Measurements from ENCODE around the gene DNAJC17.

Gene DNAJC17

GRCh38 chr15:40843261-40843884, 36.1 kb upstream of the DNAJC17 start:
- Mint-ChIP-seq H3K27ac (no peak overlapping the region), H3K4me3 (peak overlapping the region; percentile 81), H3K36me3 (peaks cover 12% of the 10 kb centered on the region), H3K4me1 (peaks cover 18% of the 10 kb centered on the region), H3K9me3 (no peaks in the 10 kb centered on the region)
- ATAC-seq (no peak), DNase-seq (ENCODE audit: low spot score in 2 of 2) (no peak)

DNA sequence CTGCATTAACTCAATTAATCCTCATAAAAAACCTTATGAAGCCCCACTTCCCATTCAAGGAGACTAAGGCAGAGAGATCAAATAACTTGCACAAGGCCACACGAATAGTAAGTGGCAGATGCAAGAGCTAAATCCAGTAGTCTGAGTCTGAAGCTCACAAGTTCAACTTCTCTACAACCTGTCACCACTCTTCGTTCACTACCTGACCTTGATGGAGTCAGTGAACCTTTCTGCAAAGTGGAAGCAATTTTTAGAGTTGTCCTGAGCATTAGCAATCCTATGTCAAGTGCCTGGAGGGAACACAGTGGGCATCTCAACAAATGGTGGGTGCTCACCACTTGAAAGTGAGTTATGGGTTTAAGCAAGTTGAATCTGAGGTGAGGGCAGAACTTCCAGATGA, 34.5 kb upstream of the DNAJC17 start:
- H3K27ac Mint-ChIP-seq: no peak overlapping the region
- ATAC-seq: no peak
- H3K4me3 Mint-ChIP-seq: no peak overlapping the region
- peaks cover 6% of the 10 kb centered on the region for H3K4me1 Mint-ChIP-seq
- H3K36me3 Mint-ChIP-seq: peaks cover 6% of the 10 kb centered on the region
- DNase-seq (ENCODE audit: low spot score in 2 of 2): no peak
- H3K9me3 Mint-ChIP-seq: no peaks in the 10 kb centered on the region

DNA sequence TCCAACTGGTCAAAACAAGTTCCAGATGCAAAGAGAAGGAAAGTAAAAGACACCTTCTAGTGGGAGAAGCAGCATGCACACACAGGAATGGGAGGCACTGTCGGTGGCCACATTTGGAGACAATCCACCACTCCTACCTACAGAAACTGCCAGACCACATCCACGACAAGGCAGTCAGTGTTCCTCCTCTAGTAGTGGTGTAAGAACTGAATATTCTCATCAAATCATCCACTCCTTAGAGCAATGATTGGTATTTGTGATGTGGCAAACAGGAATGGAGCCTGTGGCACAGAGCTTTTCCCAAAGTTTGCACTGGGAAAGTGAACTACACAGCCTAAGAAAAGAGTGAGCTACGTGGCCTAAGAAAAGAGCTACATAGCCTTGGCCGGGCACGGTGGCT, 31.5 kb upstream of the DNAJC17 start:
- Mint-ChIP-seq H3K36me3 (no peaks in the 10 kb centered on the region), H3K27ac (no peak overlapping the region), H3K9me3 (no peaks in the 10 kb centered on the region), H3K4me3 (no peak overlapping the region), H3K4me1 (no peaks in the 10 kb centered on the region)
- DNase-seq (ENCODE audit: low spot score in 2 of 2): no peak
- ATAC-seq: no peak

DNA sequence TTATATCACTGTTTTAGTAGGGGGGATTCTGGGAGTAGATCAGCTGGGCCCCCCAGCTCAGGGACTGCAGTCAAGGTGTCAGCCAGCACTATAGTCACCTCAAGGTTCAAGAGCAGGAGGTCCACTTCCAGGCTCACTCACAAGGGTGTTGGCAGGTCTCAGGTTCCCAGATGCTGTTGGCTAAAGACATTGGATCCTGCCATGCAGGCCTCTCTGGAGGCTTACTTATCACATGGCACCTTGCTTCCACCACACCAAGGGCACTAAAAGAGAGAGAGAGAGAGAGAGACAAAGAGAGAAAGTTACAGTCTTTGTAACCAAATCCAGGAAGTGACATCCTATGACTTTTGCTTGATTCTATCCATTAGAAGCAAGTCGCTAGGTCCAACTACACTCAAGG, 28.7 kb upstream of the DNAJC17 start:
- no peaks in the 10 kb centered on the region for H3K36me3 Mint-ChIP-seq
- H3K27ac Mint-ChIP-seq: no peak overlapping the region
- no peaks in the 10 kb centered on the region for H3K4me1 Mint-ChIP-seq
- DNase-seq (ENCODE audit: low spot score in 2 of 2) (no peak), ATAC-seq (no peak)
- no peak overlapping the region for H3K4me3 Mint-ChIP-seq
- no peaks in the 10 kb centered on the region for H3K9me3 Mint-ChIP-seq

- no peak overlapping the region for H3K4me3 Mint-ChIP-seq
- H3K36me3 Mint-ChIP-seq: no peaks in the 10 kb centered on the region
- DNase-seq (ENCODE audit: low spot score in 2 of 2) (no peak), ATAC-seq (no peak)
- H3K27ac Mint-ChIP-seq: no peak overlapping the region
- H3K9me3 Mint-ChIP-seq: no peaks in the 10 kb centered on the region
- no peaks in the 10 kb centered on the region for H3K4me1 Mint-ChIP-seq
Observed at GRCh38 chr15:40832903-40833302, 25.6 kb upstream of the DNAJC17 start.

DNA sequence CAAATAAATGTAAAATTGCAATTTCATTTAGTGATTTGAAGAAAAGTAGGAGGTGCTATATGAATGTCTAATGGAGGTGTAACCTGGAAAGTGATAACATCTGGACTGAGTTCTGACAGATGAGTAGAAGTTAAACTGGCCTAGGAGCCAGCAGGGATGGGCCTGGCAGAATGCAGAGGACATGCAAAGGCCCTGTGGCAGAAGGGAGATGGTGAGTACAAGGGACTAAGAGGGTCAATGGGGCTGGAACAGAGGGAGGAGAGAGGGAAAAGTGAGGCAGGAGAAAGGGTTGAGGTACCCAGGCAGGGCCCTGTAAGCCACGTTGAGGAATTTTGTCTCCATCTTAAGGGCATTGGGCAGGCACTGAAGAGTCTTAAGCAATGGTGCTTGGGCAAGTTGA, 24.6 kb upstream of the DNAJC17 start:
- Mint-ChIP-seq H3K9me3 (no peaks in the 10 kb centered on the region), H3K27ac (no peak overlapping the region)

GRCh38 chr15:40830884-40831283, 23.6 kb upstream of the DNAJC17 start:
- H3K9me3 Mint-ChIP-seq: no peaks in the 10 kb centered on the region
- H3K4me1 Mint-ChIP-seq: no peaks in the 10 kb centered on the region
- no peak for DNase-seq (ENCODE audit: low spot score in 2 of 2)
- ATAC-seq: no peak
- no peak overlapping the region for H3K4me3 Mint-ChIP-seq
- no peak overlapping the region for H3K27ac Mint-ChIP-seq
- H3K36me3 Mint-ChIP-seq: no peaks in the 10 kb centered on the region

More for the DNA sequence above, 24.6 kb upstream of the DNAJC17 start:
- no peak for DNase-seq (ENCODE audit: low spot score in 2 of 2)
- no peaks in the 10 kb centered on the region for H3K36me3 Mint-ChIP-seq
- no peak for ATAC-seq
- H3K4me1 Mint-ChIP-seq: no peaks in the 10 kb centered on the region
- no peak overlapping the region for H3K4me3 Mint-ChIP-seq

- Mint-ChIP-seq H3K27ac (no peak overlapping the region), H3K4me1 (no peaks in the 10 kb centered on the region), H3K9me3 (no peaks in the 10 kb centered on the region), H3K36me3 (no peaks in the 10 kb centered on the region), H3K4me3 (no peak overlapping the region)
- ATAC-seq: peak; percentile 11
- no peak for DNase-seq (ENCODE audit: low spot score in 2 of 2)
Observed at GRCh38 chr15:40829115-40829514, 21.8 kb upstream of the DNAJC17 start.

- Mint-ChIP-seq H3K36me3 (no peaks in the 10 kb centered on the region), H3K4me3 (no peak within 1 kb of the TSS), H3K9me3 (no peaks in the 10 kb centered on the region), H3K4me1 (no peaks in the 10 kb centered on the region), H3K27ac (no peak within 1 kb of the TSS)
- peak; percentile 21 for ATAC-seq
- no peak for DNase-seq (ENCODE audit: low spot score in 2 of 2)
Observed at GRCh38 chr15:40828447-40829036, 21.3 kb upstream of the DNAJC17 start, which contains the start of gene PPP1R14D. Gene PPP1R14D, minus strand, starts transcription at chr15:40828708. Its CDS starts 67 bp downstream, at chr15:40828641.

GRCh38 chr15:40826423-40827075, 19.3 kb upstream of the DNAJC17 start:
- H3K4me1 Mint-ChIP-seq: no peaks in the 10 kb centered on the region
- no peaks in the 10 kb centered on the region for H3K36me3 Mint-ChIP-seq
- no peak overlapping the region for H3K4me3 Mint-ChIP-seq
- H3K9me3 Mint-ChIP-seq: no peaks in the 10 kb centered on the region
- no peak overlapping the region for H3K27ac Mint-ChIP-seq
- DNase-seq (ENCODE audit: low spot score in 2 of 2) (no peak), ATAC-seq (no peak)

DNA sequence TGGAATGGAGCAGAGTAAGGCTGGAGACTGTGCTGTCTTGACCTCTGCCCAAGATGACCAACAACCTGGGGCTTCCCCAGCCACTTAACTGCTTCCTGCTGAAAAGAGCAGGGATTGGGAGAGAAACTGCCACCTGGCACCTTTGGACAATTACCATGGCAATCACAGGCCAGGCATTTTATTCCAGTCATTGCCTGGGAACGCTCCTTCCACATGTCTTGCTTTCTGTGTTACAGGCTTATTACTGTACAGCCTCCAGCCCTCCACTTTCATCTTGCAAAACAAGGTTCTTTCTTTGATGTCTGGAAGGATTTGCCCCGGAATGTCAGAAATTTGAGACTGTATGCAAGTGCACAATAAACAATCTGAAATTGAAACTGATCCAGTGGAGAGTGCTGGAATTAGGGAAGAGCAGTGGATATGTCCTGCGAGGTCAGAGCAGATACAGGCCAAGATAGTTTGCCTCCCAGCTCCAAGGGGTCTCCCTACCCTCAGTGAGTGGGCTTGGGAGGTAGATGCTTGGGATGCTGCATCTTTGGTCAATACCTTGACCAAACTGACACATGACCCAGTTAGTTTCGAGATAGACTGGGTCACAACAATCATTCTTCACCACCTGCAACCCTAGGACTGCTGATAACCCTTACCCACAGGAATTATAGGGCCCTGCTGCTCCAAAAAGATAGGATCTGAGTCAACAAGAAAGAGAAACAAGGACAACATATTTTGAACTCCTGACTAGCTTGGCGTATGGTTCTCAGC, 18.6 kb upstream of the DNAJC17 start:
- Mint-ChIP-seq H3K36me3 (no peaks in the 10 kb centered on the region), H3K4me3 (no peak overlapping the region), H3K4me1 (no peaks in the 10 kb centered on the region), H3K27ac (no peak overlapping the region), H3K9me3 (no peaks in the 10 kb centered on the region)
- no peak for ATAC-seq
- no peak for DNase-seq (ENCODE audit: low spot score in 2 of 2)

GRCh38 chr15:40823572-40824343, 16.5 kb upstream of the DNAJC17 start:
- ATAC-seq: peak; percentile 75
- DNase-seq (ENCODE audit: low spot score in 2 of 2): no peak
- Mint-ChIP-seq H3K4me3 (no peak overlapping the region), H3K9me3 (no peaks in the 10 kb centered on the region), H3K27ac (no peak overlapping the region), H3K4me1 (no peaks in the 10 kb centered on the region), H3K36me3 (no peaks in the 10 kb centered on the region)

GRCh38 chr15:40821195-40821594, 13.9 kb upstream of the DNAJC17 start:
- no peaks in the 10 kb centered on the region for H3K9me3 Mint-ChIP-seq
- no peaks in the 10 kb centered on the region for H3K4me1 Mint-ChIP-seq
- no peak overlapping the region for H3K4me3 Mint-ChIP-seq
- no peaks in the 10 kb centered on the region for H3K36me3 Mint-ChIP-seq
- no peak overlapping the region for H3K27ac Mint-ChIP-seq
- no peak for DNase-seq (ENCODE audit: low spot score in 2 of 2)
- no peak for ATAC-seq

- H3K36me3 Mint-ChIP-seq: no peaks in the 10 kb centered on the region
- H3K4me1 Mint-ChIP-seq: no peaks in the 10 kb centered on the region
- H3K27ac Mint-ChIP-seq: no peak overlapping the region
- ATAC-seq (no peak), DNase-seq (ENCODE audit: low spot score in 2 of 2) (no peak)
- no peaks in the 10 kb centered on the region for H3K9me3 Mint-ChIP-seq
- no peak overlapping the region for H3K4me3 Mint-ChIP-seq
Observed at GRCh38 chr15:40819048-40819447, 11.8 kb upstream of the DNAJC17 start.

Data from stimulated activated effector memory CD8-positive, alpha-beta T cell treated with anti-CD3 and anti-CD28 coated beads, Interleukin-12 subunit alpha, Interleukin-12 subunit beta, amount 100 ng/mL, for 72 hours (primary cell).